ENCODE data around the gene ZNF564. TPM values are rescaled to one million over a fixed set of nuclear protein-coding genes. Genes with fewer than 3 reads are reported as not detected.
"Not testable (repeated sequence)": the region's sequence is repeated elsewhere in the genome, so short reads cannot be mapped to it uniquely, and the experiment has no call there.

Gene ZNF564
- total RNA-seq, 1 donor from 2014 or later = 34.0 TPM

DNA sequence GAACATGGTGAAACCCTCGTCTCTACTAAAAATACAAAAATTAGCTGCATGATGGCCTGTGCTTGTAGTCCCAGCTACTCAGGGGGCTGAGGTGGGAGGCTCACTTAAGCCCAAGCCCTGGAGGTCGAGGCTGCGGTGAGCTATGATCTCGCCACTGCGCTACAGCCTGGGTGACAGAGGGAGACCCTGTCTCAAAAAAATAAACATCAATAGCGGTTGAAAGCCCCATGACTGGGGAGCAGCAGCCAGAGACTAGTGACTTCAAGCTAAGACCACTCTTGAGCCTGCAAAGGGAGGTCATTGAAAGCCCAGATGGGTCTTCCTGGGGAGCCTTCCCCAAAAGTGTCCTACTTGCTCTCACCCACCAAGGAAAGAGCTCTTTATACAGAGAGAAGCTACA lies 54.8 kb downstream of the ZNF564 start:
- no peak for DNase-seq

DNA sequence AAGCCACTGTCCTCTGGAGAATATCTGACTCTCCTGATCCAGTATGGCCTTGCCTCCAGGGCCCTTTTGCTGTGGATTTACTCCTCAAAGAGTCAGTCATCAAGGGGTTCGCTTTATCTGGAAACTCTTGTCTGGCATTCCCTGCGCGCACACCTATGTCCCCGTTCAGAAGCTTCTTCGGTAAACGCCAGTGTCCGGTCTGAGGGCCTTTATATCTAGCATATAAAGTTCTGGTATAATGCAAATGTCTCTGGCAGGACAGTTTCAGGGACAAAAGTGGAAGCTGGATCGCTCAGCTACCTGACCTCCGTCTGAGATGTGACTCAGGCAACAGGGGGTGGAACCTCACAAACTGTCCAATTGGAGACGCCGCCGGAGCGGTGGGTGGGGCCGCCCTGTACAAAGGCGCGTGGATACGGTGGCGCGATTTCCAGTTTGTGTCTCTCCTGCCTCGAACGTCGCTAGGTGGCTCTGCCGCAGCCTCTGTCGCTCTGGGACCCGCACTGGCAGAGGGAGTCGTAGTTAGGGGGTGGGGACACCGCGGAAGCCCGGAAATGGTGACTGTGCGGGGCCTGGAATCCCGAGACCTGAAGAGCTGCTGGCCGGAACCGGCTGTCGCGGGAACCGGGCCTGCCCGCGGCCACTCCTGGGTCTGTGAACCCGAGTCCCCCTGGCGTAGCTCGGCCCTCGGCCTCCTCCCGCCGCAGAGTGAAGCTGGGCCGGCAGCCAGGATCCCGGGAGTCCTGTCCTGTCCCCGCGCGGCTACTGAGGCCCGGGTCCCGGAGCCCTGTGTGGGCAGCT lies 56.1 kb downstream of the ZNF564 start:
- peak; percentile 97 for DNase-seq

DNA sequence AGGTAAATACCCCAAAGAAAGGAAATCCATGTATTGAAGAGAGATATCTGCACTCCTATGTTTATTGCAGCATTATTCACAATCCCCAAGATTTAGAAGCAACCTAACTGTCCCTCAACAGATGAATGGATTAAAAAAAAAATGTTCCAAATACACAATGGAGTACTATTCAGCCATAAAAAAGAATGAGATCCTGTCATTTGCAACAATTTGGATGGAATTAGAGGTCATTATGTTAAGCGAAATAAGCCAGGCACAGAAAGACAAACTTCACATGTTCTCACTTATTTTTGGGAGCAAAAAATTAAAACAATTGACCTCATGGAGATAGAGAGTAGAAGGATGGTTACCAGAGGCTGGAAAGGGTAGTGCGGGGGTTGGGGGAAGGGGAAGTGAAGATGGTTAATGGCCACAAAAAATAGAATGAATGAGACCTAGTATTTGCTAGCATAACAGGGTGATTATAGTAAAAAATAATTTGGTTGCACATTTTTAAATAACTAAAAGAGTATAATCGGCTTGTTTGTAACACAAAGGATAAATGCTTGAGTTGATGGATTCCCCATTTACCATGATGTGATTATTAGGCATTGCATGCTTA lies 56.9 kb downstream of the ZNF564 start:
- DNase-seq = no peak

GRCh38 chr19:12486265-12486783 lies 65.0 kb downstream of the ZNF564 start:
- not testable (repeated sequence) for DNase-seq

GRCh38 chr19:12485571-12485970 lies 65.7 kb downstream of the ZNF564 start:
- no peak for DNase-seq

DNA sequence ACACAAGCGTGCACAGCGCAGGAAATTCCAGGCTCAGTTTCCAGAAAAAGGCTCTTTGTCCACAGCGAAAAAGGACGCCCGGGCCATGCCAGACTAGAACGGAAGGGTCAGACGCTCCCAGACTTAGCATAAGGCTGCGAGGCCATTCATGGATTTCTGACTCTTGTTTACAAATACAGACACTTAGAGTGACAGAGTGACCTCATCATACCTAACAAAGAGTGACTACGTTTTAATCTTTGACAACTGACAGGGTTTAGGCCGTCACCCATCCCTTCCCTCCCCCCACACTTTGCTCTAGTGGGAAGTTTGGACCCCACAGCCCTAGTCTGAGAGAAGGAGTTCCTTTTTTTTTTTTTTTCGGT lies 66.2 kb downstream of the ZNF564 start:
- no peak for DNase-seq

GRCh38 chr19:12484371-12485051 lies 66.8 kb downstream of the ZNF564 start, which contains the start of gene ZNF709:
ZNF709 (minus strand) TSS chr19:12484816; CDS start chr19:12484657, 159 bp downstream.
- DNase-seq = peak; percentile 83

DNA sequence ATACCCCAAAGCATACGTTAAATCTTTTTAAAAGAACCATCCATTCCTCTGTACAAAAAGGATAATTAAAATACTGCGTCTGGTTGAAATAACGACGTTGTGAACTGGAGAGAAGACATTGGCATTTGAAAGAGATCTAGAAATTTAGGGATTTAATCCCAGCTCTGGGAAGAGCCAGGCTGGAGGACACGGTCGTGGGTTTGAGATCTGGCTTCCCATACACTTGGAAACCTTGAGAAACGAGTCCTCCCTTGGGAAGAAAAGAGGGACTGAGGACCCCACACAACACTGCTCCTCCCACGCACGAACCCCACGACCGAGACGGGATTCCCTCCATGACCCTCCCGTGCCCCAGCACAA lies 67.3 kb downstream of the ZNF564 start:
- DNase-seq = no peak

GRCh38 chr19:12482509-12482886 lies 68.8 kb downstream of the ZNF564 start:
- DNase-seq = no peak

GRCh38 chr19:12481781-12482508 lies 69.3 kb downstream of the ZNF564 start:
- no peak for DNase-seq

- DNase-seq = no peak
Measured at GRCh38 chr19:12478234-12478941, 72.9 kb downstream of the ZNF564 start.

Small RNAs within 50 kb of the gene (small RNA-seq; reads per million reads assigned to genes)
- gene MTCO1P27 = not detected
- gene PPIAP20 = not detected

Other genes with a start within 250 kb of the ZNF564 start
- 1.9 TPM for gene ZNF563, start 217.8 kb downstream of the ZNF564 start, total RNA-seq
- gene ZNF442, start 185.8 kb downstream of the ZNF564 start, total RNA-seq = 5.9 TPM
- 7.2 TPM for gene ZNF799, start 150.2 kb downstream of the ZNF564 start, total RNA-seq
- gene ZNF443, start 110.5 kb downstream of the ZNF564 start, total RNA-seq = 13.9 TPM
- 37.6 TPM for gene ZNF709, start 66.7 kb downstream of the ZNF564 start, total RNA-seq
- 11.4 TPM for gene ZNF490, start 59.3 kb upstream of the ZNF564 start, total RNA-seq
- gene ZNF791, start 59.4 kb upstream of the ZNF564 start, total RNA-seq = 27.6 TPM
- 17.2 TPM for gene MAN2B1, start 115.3 kb upstream of the ZNF564 start, total RNA-seq
- 10.3 TPM for gene WDR83, start 115.3 kb upstream of the ZNF564 start, total RNA-seq
- 79.7 TPM for gene DHPS, start 130.4 kb upstream of the ZNF564 start, total RNA-seq
- gene GNG14, start 136.5 kb upstream of the ZNF564 start, total RNA-seq = not detected
- 6.4 TPM for gene FBXW9, start 145.1 kb upstream of the ZNF564 start, total RNA-seq
- gene TNPO2, start 172.4 kb upstream of the ZNF564 start, total RNA-seq = 54.0 TPM
- gene TRIR, start 183.2 kb upstream of the ZNF564 start, total RNA-seq = 138 TPM
- gene GET3, start 186.0 kb upstream of the ZNF564 start, total RNA-seq = 59.3 TPM
- gene BEST2, start 200.3 kb upstream of the ZNF564 start, total RNA-seq = 0.16 TPM
- gene HOOK2, start 224.1 kb upstream of the ZNF564 start, total RNA-seq = 20.3 TPM
- 22.6 TPM for gene JUNB, start 240.0 kb upstream of the ZNF564 start, total RNA-seq